Smooth muscle cell (in vitro differentiated cells): ENCODE measurements around the gene SPZ1. TPM values are rescaled to one million over a fixed set of nuclear protein-coding genes. Genes with fewer than 3 reads are reported as not detected.
A peak's percentile ranks its signal among the peaks of the same experiment; 100 is the strongest.
"Not testable (repeated sequence)": the region's sequence is repeated elsewhere in the genome, so short reads cannot be mapped to it uniquely, and the experiment has no call there.

Experiments
- DNase-seq: peaks from one replicate; lab custom pipeline; 2025; ENCODE audit not compliant: unreplicated experiment; lab: John Stamatoyannopoulos, UW
- H2AFZ ChIP-seq: fragments of 200-600 bp; sonication (generic); 2 replicates; pipeline ENCODE4 v1.6.0; 2016; ENCODE audit warnings: antibody characterized with exemption, low read depth, mild to moderate bottlenecking
- H3F3A ChIP-seq: fragments of 200-600 bp; sonication (generic); 2 replicates; pipeline ENCODE4 v1.6.0; 2017; ENCODE audit warnings: antibody characterized with exemption, low read depth
- H3K27ac ChIP-seq: fragments of 200-600 bp; sonication (generic); 2 replicates; pipeline ENCODE4 v1.5.1; 2016; ENCODE audit warnings: low read depth, mild to moderate bottlenecking
- H3K27me3 ChIP-seq: fragments of 200-600 bp; sonication (generic); 2 replicates; pipeline ENCODE4 v1.6.1; 2016; ENCODE audit warnings: low read depth, mild to moderate bottlenecking
- H3K36me3 ChIP-seq: fragments of 200-600 bp; sonication (generic); 2 replicates; pipeline ENCODE4 v1.5.1; 2016; ENCODE audit warnings: low read depth
- H3K4me1 ChIP-seq: fragments of 200-600 bp; sonication (generic); 2 replicates; pipeline ENCODE4 v1.5.1; 2016; ENCODE audit warnings: low read depth
- H3K4me2 ChIP-seq: fragments of 200-600 bp; sonication (generic); 2 replicates; pipeline ENCODE4 v1.6.0; 2016; ENCODE audit warnings: mild to moderate bottlenecking
- H3K4me3 ChIP-seq: fragments of 200-600 bp; sonication (generic); 2 replicates; pipeline ENCODE4 v1.5.1; 2016; ENCODE audit warnings: mild to moderate bottlenecking
- H3K79me2 ChIP-seq: fragments of 200-600 bp; sonication (generic); 2 replicates; pipeline ENCODE4 v1.6.0; 2016; ENCODE audit warnings: low read depth, mild to moderate bottlenecking
- H3K9ac ChIP-seq: fragments of 200-600 bp; sonication (generic); 2 replicates; pipeline ENCODE4 v1.6.0; 2016; ENCODE audit warnings: low read depth
- H3K9me3 ChIP-seq: fragments of 200-600 bp; sonication (generic); replicated peaks from 2 replicates; pipeline ENCODE4 v1.5.1; 2016; ENCODE audit warnings: low read depth
- H4K20me1 ChIP-seq: fragments of 200-600 bp; sonication (generic); 2 replicates; pipeline ENCODE4 v1.6.0; 2016; ENCODE audit warnings: low read depth
- WGBS: methylation state at CpG from one replicate; pipeline ENCODE4 v1.1.7; 2016; ENCODE audit warnings: low lambda C conversion rate; 5-methylcytosine and 5-hydroxymethylcytosine counted together
- polyA plus RNA-seq: library from polyadenylated mRNA; unstranded; fragments of >200 nt; fragmentation: Nextera tagmentation; extraction: Ambion mirVana; gene quantifications from 2 replicates; pipeline ENCODE4 v1.2.1, GENCODE V29; 2016
- total RNA-seq: library from RNA; depleted of rRNA; stranded (reverse); fragments of >200 nt; gene quantifications from 2 replicates; pipeline ENCODE4 v1.2.3, GENCODE V29; 2014
- TF ChIP-seq, protein P1 (sequence below): fragments of 200-600 bp; sonication (generic); IDR thresholded peaks from 2 replicates; pipeline ENCODE4 v1.5.1; 2017; ENCODE audit warnings: borderline replicate concordance, mild to moderate bottlenecking, antibody characterized with exemption; ENCODE audit not compliant: insufficient read depth, poor library complexity, severe bottlenecking

Gene SPZ1
- total RNA-seq (not detected in 2 replicates), polyA plus RNA-seq (not detected in 2 replicates)

- Histone ChIP-seq H3K9ac (no peak within 1 kb of the TSS), H2AFZ (no peak within 1 kb of the TSS), H3K36me3 (no peaks in the 10 kb centered on the region), H3K4me3 (no peak within 1 kb of the TSS), H3K79me2 (no peaks in the 10 kb centered on the region), H3K27ac (no peak within 1 kb of the TSS), H4K20me1 (no peaks in the 10 kb centered on the region), H3K4me1 (no peaks in the 10 kb centered on the region), H3K4me2 (no peak within 1 kb of the TSS), H3K27me3 (peaks cover 14% of the 10 kb centered on the region), H3K9me3 (no peaks in the 10 kb centered on the region), H3F3A (no peaks in the 10 kb centered on the region)
- TF ChIP-seq, protein P1, sequence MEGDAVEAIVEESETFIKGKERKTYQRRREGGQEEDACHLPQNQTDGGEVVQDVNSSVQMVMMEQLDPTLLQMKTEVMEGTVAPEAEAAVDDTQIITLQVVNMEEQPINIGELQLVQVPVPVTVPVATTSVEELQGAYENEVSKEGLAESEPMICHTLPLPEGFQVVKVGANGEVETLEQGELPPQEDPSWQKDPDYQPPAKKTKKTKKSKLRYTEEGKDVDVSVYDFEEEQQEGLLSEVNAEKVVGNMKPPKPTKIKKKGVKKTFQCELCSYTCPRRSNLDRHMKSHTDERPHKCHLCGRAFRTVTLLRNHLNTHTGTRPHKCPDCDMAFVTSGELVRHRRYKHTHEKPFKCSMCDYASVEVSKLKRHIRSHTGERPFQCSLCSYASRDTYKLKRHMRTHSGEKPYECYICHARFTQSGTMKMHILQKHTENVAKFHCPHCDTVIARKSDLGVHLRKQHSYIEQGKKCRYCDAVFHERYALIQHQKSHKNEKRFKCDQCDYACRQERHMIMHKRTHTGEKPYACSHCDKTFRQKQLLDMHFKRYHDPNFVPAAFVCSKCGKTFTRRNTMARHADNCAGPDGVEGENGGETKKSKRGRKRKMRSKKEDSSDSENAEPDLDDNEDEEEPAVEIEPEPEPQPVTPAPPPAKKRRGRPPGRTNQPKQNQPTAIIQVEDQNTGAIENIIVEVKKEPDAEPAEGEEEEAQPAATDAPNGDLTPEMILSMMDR, result no peak
- WGBS, result 64% methylated on average over 2 of the region's 2 CpGs
- no peak for DNase-seq
Measured at GRCh38 chr5:80319702-80320101, at the start of gene SPZ1. TSS of gene SPZ1 (plus strand) at chr5:80320002. CDS start at chr5:80320216, 214 bp downstream.

GRCh38 chr5:80270543-80270942 is 49.3 kb upstream of the SPZ1 start:
- H3K4me3 ChIP-seq, H3K27me3 ChIP-seq, DNase-seq, H3K79me2 ChIP-seq, H3F3A ChIP-seq, H3K4me1 ChIP-seq, H3K36me3 ChIP-seq, H2AFZ ChIP-seq, H3K9me3 ChIP-seq, H4K20me1 ChIP-seq, H3K9ac ChIP-seq, H3K27ac ChIP-seq, H3K4me2 ChIP-seq: not testable (repeated sequence)
- WGBS, result 55% methylated on average over 2 of the region's 2 CpGs

DNA sequence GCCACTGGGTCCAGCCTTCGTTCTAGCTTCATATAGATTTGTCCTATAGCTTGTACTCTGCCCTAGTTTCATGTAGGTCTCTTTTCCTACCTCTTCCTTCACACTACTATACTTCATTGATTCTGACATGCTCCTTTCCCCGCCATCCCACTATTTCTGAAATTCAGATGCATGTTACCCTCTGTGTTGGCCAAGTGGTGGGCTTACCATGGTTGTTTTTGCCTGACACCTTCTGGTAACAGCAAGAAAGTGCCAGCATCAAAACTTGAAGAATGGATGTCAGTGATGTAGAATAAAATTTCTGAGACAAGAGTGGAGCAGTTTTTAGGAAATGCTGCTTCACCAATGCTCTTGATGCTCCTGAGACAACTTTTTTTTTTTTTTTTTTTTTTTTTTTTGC is 44.5 kb upstream of the SPZ1 start:
- no peak for DNase-seq
- WGBS, result 87% methylated on average over 2 of the region's 2 CpGs
- no peak overlapping the region for H3K27ac ChIP-seq
- H3K79me2 ChIP-seq, result no peaks in the 10 kb centered on the region
- TF ChIP-seq, protein P1, result peak; percentile 33
- peaks cover 6% of the 10 kb centered on the region for H3F3A ChIP-seq
- no peaks in the 10 kb centered on the region for H3K27me3 ChIP-seq
- H3K9me3 ChIP-seq, result no peaks in the 10 kb centered on the region
- H3K4me3 ChIP-seq, result no peak overlapping the region
- H3K4me1 ChIP-seq, result no peaks in the 10 kb centered on the region
- no peaks in the 10 kb centered on the region for H4K20me1 ChIP-seq
- H2AFZ ChIP-seq, result no peak overlapping the region
- no peak overlapping the region for H3K9ac ChIP-seq
- no peak overlapping the region for H3K4me2 ChIP-seq
- no peaks in the 10 kb centered on the region for H3K36me3 ChIP-seq

- Histone ChIP-seq H3F3A (no peaks in the 10 kb centered on the region), H3K4me3 (no peak overlapping the region), H3K27ac (no peak overlapping the region), H3K9me3 (no peaks in the 10 kb centered on the region), H3K4me2 (no peak overlapping the region), H4K20me1 (no peaks in the 10 kb centered on the region), H3K27me3 (no peaks in the 10 kb centered on the region), H3K36me3 (no peaks in the 10 kb centered on the region), H3K4me1 (no peaks in the 10 kb centered on the region), H3K9ac (no peak overlapping the region), H2AFZ (no peak overlapping the region), H3K79me2 (no peaks in the 10 kb centered on the region)
- TF ChIP-seq, protein P1, result no peak
- DNase-seq, result no peak
Measured at GRCh38 chr5:80276186-80276585, 43.6 kb upstream of the SPZ1 start.
